HUES64 (cell line): ENCODE results near the gene ZNF850.
A peak's percentile ranks its signal among the peaks of the same experiment; 100 is the strongest.

Experiments
- H3K27ac ChIP-seq: 2 replicates; pipeline ENCODE4 v1.7.0; 2013; ENCODE audit warnings: low read depth, low read length, inconsistent platforms
- H3K27me3 ChIP-seq: 2 replicates; pipeline ENCODE4 v1.6.1; 2013; ENCODE audit warnings: mild to moderate bottlenecking, low read length; ENCODE audit not compliant: insufficient read depth
- H3K36me3 ChIP-seq: 2 replicates; pipeline ENCODE4 v1.6.1; 2013; ENCODE audit warnings: mild to moderate bottlenecking, low read length; ENCODE audit not compliant: insufficient read depth
- H3K4me1 ChIP-seq: 2 replicates; pipeline ENCODE4 v1.6.1; 2013; ENCODE audit warnings: mild to moderate bottlenecking, low read length, moderate library complexity; ENCODE audit not compliant: insufficient read depth
- H3K4me3 ChIP-seq: 2 replicates; pipeline ENCODE4 v1.5.1; 2013; ENCODE audit warnings: mild to moderate bottlenecking, low read length, moderate library complexity
- H3K9ac ChIP-seq: 2 replicates; pipeline ENCODE4 v1.6.1; 2013; ENCODE audit warnings: mild to moderate bottlenecking, low read depth, low read length
- H3K9me3 ChIP-seq: 2 replicates; pipeline ENCODE4 v1.6.1; 2013; ENCODE audit warnings: low read depth, low read length; ENCODE audit not compliant: insufficient read depth
- WGBS: fragments of 150-250, 120-280 bp; methylation state at CpG from one replicate; pipeline ENCODE4 v1.1.7; 2013; ENCODE audit warnings: missing lambda C conversion rate; 5-methylcytosine and 5-hydroxymethylcytosine counted together

ZNF850 gene

DNA sequence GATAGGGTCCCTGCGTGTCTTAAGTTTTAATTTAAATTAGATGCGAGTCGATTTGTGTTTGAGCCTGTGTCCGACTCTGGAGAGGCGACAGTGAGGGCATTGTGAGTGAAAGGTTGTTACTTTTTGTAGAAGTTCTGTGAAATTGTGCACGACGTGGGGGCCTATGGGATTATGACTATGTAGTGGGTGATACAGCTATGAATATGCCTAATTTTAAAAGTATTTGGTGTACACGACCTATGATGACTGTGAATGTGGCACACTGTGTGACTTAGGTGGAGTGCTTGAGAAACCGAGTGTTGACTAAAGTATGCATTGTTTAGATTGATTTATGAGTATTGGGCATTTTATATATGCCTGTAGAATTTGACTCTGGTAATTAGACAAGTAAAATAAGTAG lies 84.5 kb downstream of the ZNF850 start:
- Histone ChIP-seq H3K27ac (peak overlapping the region; percentile 61), H3K9ac (peak overlapping the region; percentile 94), H3K4me1 (peaks cover 8% of the 10 kb centered on the region; the same call in 1 of the 2 replicates), H3K9me3 (peaks cover 18% of the 10 kb centered on the region), H3K4me3 (peak overlapping the region; percentile 88), H3K27me3 (no peaks in the 10 kb centered on the region), H3K36me3 (peaks cover 45% of the 10 kb centered on the region)
- WGBS = 16% methylated on average over 9 of the region's 9 CpGs

DNA sequence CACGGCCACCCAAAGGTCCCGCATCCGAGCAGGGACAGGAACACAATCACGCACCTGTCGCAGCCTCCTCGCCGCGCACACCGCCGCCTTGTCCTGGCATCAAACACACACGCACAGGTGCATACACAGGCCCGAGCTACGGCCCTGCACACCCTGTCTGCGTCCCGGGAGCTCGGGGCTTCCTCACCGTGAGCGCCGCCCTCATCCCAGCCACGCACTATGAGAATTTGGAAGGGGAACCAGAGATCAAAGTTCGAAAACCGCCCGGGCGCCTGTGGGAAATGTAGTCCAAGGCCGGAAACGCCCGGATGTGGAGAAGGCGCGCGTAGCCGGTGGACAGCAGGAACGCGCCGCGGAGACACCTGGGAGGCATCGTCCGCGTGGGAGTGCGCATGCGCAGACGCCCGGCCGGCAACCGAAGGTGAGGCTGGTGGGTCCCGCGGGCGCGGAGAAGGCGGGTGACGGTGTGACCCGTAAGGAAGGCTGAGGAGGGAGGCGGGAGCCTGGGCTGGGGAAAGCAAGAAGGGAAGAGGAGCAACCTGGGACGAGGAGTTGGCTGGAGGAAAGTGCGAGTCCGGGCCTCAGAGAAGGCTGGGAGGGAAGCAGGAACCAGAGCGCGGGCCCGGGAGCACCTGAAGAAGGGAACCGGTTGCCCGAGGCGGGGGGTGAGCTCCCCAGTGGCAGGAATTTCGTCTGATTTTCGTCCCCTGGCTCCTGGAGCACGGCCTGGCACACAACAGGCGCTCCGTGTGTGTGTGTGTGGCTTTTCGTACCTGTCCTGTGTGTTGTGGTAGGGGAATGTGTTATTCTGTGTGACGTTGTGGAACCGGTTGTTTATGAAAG lies 85.2 kb downstream of the ZNF850 start, which contains the start of gene ZNF567:
TSS of gene ZNF567 (plus strand) at position 399 of the 843 bp plus-strand sequence. CDS start 7,256 bp downstream, outside the sequence.
- WGBS = under 1% methylated on average over 69 of the region's 69 CpGs
- H3K4me3 ChIP-seq = peak within 1 kb of the TSS; percentile 88
- peak within 1 kb of the TSS; percentile 61 for H3K27ac ChIP-seq

DNA sequence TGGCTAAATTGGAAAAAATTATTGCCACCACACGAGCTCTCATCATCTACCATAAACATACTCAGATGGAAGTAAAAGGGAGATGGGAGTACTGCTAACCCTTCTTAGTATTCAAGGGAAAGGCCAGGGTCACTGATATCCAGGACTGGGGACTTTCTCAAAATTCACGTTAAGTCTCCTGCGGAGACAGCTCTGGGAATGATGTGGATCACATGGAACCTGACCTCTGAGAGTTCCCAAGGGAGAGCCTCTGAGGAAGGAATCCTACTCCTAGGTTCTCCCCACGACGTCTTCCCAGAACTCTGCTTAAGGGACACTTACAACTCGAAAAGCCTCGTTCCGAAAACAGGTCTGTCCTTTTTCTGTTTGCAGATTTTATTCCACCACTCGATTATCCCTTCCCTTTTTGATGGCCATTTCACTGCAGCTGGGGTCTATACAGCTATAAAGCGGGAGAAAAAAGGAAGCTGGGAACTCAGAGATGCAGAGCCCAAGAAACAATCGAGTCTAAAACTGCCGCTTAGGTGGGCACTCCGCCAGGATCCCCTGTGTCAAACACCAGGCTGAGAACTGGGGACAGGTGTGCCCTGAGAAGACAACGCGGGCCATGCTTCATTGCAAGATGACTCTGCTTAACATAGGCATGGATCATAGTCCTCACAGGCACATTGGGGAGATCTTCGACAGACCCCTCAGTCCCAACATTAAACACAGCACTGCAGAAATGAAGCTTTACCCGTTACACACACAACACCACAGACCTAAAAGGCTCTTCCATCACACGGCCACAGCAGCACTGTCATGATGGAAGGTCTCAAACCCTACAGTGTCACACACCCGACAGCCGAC lies 86.0 kb downstream of the ZNF850 start:
- Histone ChIP-seq H3K36me3 (peaks cover 30% of the 10 kb centered on the region), H3K9ac (peak overlapping the region; percentile 71), H3K27me3 (no peaks in the 10 kb centered on the region), H3K4me3 (peak overlapping the region; percentile 88), H3K27ac (no peak overlapping the region), H3K4me1 (peaks cover 8% of the 10 kb centered on the region; the same call in 1 of the 2 replicates), H3K9me3 (peaks cover 18% of the 10 kb centered on the region)
- 35% methylated on average over 19 of the region's 20 CpGs for WGBS

More for the DNA sequence above, 85.2 kb downstream of the ZNF850 start, which contains the start of gene ZNF567:
- H3K4me1 ChIP-seq = peaks cover 8% of the 10 kb centered on the region; the same call in 1 of the 2 replicates
- H3K9me3 ChIP-seq = peaks cover 18% of the 10 kb centered on the region
- peaks cover 39% of the 10 kb centered on the region for H3K36me3 ChIP-seq
- peak within 1 kb of the TSS; percentile 94 for H3K9ac ChIP-seq
- H3K27me3 ChIP-seq = no peaks in the 10 kb centered on the region

DNA sequence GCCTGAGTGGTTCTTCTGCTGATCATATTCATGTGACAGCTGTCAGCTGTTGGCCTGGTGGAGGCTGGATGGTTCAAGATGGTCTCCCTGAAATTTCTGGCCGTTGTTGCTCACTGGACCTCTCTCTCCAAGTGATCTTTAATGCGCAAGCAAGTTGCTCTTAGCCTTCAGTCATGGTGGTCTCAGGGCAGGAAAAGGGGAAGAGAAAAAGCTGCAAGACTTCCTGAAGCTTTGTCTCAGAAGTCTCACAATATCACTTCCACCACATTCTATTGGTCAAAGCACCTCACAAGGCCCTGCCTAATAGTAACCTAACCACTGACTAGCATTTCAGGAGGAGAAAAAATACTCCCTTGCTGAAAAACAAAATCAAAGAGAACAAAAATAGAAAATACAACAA lies 86.8 kb downstream of the ZNF850 start:
- Histone ChIP-seq H3K4me1 (peaks cover 8% of the 10 kb centered on the region; the same call in 1 of the 2 replicates), H3K9me3 (peaks cover 16% of the 10 kb centered on the region), H3K36me3 (peaks cover 23% of the 10 kb centered on the region), H3K4me3 (peak overlapping the region; percentile 88; the same call in 1 of the 2 replicates), H3K27ac (no peak overlapping the region), H3K9ac (no peak overlapping the region), H3K27me3 (no peaks in the 10 kb centered on the region)
- 100% methylated on average over 2 of the region's 2 CpGs for WGBS

DNA sequence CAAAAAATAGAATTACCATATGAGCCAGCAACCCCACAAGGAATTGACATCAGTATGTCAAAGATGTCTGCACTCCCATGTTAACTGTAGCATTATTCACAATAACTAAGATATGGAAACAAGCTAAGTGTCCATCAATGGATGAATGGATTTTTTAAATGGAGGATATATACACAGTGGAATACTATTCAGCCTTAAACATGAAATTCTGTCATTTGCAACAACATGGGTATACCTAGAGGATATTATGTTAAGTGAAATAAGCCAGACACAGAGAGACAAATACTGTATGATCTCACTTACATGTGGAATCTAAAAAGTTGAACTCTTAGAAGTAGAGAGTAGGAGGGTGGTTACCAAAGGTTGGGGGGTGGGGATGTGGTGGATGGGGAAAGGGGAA lies 93.2 kb downstream of the ZNF850 start:
- no peaks in the 10 kb centered on the region for H3K27me3 ChIP-seq
- H3K4me1 ChIP-seq = no peaks in the 10 kb centered on the region
- peaks cover 4% of the 10 kb centered on the region; the same call in 1 of the 2 replicates for H3K9me3 ChIP-seq
- no peak overlapping the region for H3K9ac ChIP-seq
- peaks cover 26% of the 10 kb centered on the region for H3K36me3 ChIP-seq
- no peak overlapping the region for H3K4me3 ChIP-seq
- H3K27ac ChIP-seq = no peak overlapping the region

DNA sequence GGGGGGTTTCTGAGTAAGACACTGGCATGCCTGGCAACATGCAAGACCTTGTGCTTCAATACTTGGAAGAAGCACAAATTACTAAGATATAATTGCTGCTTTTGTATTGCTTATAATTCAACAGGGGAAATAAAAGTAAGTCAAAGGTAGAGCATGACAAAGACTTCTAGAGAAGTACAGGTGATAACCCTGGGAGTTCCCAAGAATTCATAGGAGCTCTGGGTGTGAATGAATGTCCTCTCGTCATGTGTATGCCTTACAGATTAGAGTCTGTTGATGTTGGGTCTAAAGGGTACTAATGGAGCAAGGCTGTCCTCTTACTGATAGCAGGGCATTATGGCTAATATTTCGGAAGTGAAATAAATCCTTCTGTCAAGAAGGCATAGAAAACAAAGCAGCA lies 98.4 kb downstream of the ZNF850 start:
- H3K36me3 ChIP-seq = peaks cover 12% of the 10 kb centered on the region
- no peak overlapping the region for H3K4me3 ChIP-seq
- no peak overlapping the region for H3K9ac ChIP-seq
- peaks cover 3% of the 10 kb centered on the region; the same call in 1 of the 2 replicates for H3K9me3 ChIP-seq
- H3K4me1 ChIP-seq = no peaks in the 10 kb centered on the region
- WGBS = over 99% methylated on average over 2 of the region's 2 CpGs
- H3K27ac ChIP-seq = no peak overlapping the region
- H3K27me3 ChIP-seq = no peaks in the 10 kb centered on the region

DNA sequence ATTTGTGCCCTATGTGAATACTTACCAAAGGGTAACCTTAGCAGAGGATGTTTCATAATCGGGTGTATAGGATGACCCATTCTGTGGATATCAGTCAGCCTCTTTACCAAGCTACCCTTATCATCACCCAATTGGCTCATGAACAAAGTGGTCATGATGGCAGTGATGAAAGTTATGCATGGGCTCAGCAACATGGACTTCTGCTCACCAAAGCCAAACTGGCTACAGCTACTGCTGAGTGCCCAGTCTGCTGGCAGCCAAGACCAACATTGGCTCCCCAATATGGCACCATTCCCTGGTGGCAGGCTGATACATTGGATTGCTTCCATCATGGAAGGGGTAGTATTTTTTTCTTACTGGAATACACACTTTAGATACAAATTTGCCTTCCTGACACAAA lies 100.2 kb downstream of the ZNF850 start:
- H3K9ac ChIP-seq = no peak overlapping the region
- no peaks in the 10 kb centered on the region for H3K9me3 ChIP-seq
- no peaks in the 10 kb centered on the region for H3K4me1 ChIP-seq
- no peaks in the 10 kb centered on the region for H3K27me3 ChIP-seq
- no peak overlapping the region for H3K27ac ChIP-seq
- H3K36me3 ChIP-seq = no peaks in the 10 kb centered on the region; the same call in 1 of the 2 replicates
- no peak overlapping the region for H3K4me3 ChIP-seq
- WGBS = no CpG with 5 or more reads among the region's 1 CpG

DNA sequence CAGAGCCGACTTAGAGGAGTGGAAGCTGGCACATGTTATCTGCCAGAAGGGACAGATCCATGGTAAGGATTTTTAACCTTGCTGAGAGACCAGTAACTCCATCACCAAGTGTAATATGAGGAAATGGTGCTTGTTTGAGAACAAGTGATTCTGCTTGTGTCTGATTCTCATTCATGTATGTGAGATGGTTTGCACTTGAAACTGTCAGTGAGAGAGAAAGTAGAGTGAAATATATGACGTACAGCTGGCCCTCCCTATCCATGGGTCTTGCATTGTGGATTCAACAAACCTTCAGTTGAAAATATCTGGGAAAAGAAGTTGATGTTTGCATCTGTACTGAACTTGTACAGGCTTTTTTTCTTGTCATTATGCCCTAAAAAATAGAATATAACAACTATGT lies 104.0 kb downstream of the ZNF850 start:
- H3K9me3 ChIP-seq = no peaks in the 10 kb centered on the region
- peaks cover 7% of the 10 kb centered on the region for H3K36me3 ChIP-seq
- 0 out of 2 replicates have a peak overlapping the region, but pooled peaks have one; percentile 25 for H3K4me3 ChIP-seq
- WGBS = 96% methylated on average over 2 of the region's 2 CpGs
- no peak overlapping the region for H3K9ac ChIP-seq
- H3K4me1 ChIP-seq = no peaks in the 10 kb centered on the region
- no peak overlapping the region for H3K27ac ChIP-seq
- H3K27me3 ChIP-seq = no peaks in the 10 kb centered on the region

DNA sequence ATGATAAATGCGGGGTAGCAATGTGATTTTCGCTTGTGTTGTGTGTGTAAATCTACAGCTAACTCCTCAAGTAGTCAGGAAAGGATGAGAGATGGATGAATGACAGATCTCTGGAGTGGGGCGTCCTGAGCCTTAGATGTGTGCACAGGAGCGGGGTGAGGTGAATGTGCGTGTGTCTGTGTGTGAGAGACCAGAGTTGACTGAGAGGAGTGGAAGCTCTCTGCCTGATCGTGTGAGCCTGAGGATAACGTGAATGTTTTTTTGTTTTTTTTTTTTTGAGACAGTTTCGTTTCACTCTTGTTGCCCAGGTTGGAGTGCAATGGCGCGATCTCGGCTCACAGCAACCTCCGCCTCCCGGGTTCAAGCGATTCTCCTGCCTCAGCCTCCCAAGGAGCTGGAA lies 106.8 kb downstream of the ZNF850 start:
- Histone ChIP-seq H3K27ac (no peak overlapping the region), H3K27me3 (no peaks in the 10 kb centered on the region), H3K4me1 (no peaks in the 10 kb centered on the region), H3K36me3 (peaks cover 25% of the 10 kb centered on the region), H3K9me3 (no peaks in the 10 kb centered on the region), H3K9ac (peak overlapping the region; percentile 94), H3K4me3 (peak overlapping the region; percentile 92)
- whole genome bisulfite sequencing = 90% methylated on average over 14 of the region's 14 CpGs
